Esophagus squamous epithelium (tissue), 4 donors: ENCODE data around the gene ADAM11.

Source experiments
- CTCF ChIP-seq, 6 experiments: fragments of 450-650 bp in 4 of 6; fragments of 200-600 bp in 2 of 6; sonication (generic) in 2 of 6; IDR thresholded peaks; one replicate each; pipeline ENCODE4 v1.5.1; 2016 to 2019; ENCODE audit warnings: antibody characterized with exemption in 6 of 6, mild to moderate bottlenecking in 4 of 6, moderate library complexity in 4 of 6
- POLR2A ChIP-seq, 4 donors: fragments of 450-650 bp; IDR thresholded peaks; one replicate each; pipeline ENCODE4 v1.6.1; 2017; ENCODE audit warnings: antibody characterized with exemption in 4 of 4, mild to moderate bottlenecking in 4 of 4, moderate library complexity in 3 of 4

- no peak for TF ChIP-seq POLR2A (IDR thresholded peaks at IDR 0.05)
- no peak for TF ChIP-seq CTCF (IDR thresholded peaks at IDR 0.05)
Observed at GRCh38 chr17:44812263-44812662, 53.5 kb downstream of the ADAM11 start.
